GM23338 (cell line): ENCODE measurements around the gene PUM1. TPM values are rescaled to one million over a fixed set of nuclear protein-coding genes. Genes with fewer than 3 reads are reported as not detected.

Experiments used
- ATAC-seq: fragments of 200-7000 bp; cut with Tn5 transposase; 3 replicates; pipeline ENCODE4 v1.9.1; 2020
- DNase-seq: peaks from one replicate; pipeline ENCODE4 v3.0.0-alpha.2; 2015; ENCODE audit warnings: low spot score
- H2AFZ ChIP-seq: fragments of 200-600 bp; sonication (generic); 2 replicates; pipeline ENCODE4 v1.8.0; 2016; ENCODE audit warnings: antibody characterized with exemption, mild to moderate bottlenecking, moderate library complexity
- H3F3A ChIP-seq: fragments of 200-600 bp; sonication (generic); replicated peaks from 2 replicates; pipeline ENCODE4 v1.8.0; 2017; ENCODE audit warnings: antibody characterized with exemption, mixed run types, low read depth
- H3K27ac ChIP-seq: fragments of 200-600 bp; sonication (generic); 2 replicates; pipeline ENCODE4 v1.6.1; 2016; ENCODE audit warnings: low read depth
- H3K27me3 ChIP-seq: fragments of 200-600 bp; sonication (generic); 2 replicates; pipeline ENCODE4 v1.8.0; 2016; ENCODE audit warnings: mild to moderate bottlenecking, mixed run types, moderate library complexity; ENCODE audit not compliant: insufficient read depth
- H3K36me3 ChIP-seq: fragments of 200-600 bp; sonication (generic); 2 replicates; pipeline ENCODE4 v1.8.0; 2016; ENCODE audit warnings: mild to moderate bottlenecking; ENCODE audit not compliant: insufficient read depth
- H3K4me1 ChIP-seq: fragments of 200-600 bp; sonication (generic); 2 replicates; pipeline ENCODE4 v1.8.0; 2016; ENCODE audit warnings: mild to moderate bottlenecking, moderate library complexity; ENCODE audit not compliant: insufficient read depth
- H3K4me2 ChIP-seq: fragments of 200-600 bp; sonication (generic); 2 replicates; pipeline ENCODE4 v1.7.1; 2017; ENCODE audit warnings: mixed run types
- H3K4me3 ChIP-seq: fragments of 200-600 bp; sonication (generic); 2 replicates; pipeline ENCODE4 v1.6.1; 2016; ENCODE audit warnings: mixed run types
- H3K79me2 ChIP-seq: fragments of 200-600 bp; sonication (generic); replicated peaks from 2 replicates; pipeline ENCODE4 v1.8.0; 2017; ENCODE audit warnings: mild to moderate bottlenecking; ENCODE audit not compliant: insufficient read depth
- H3K9me2 ChIP-seq: fragments of 200-600 bp; sonication (generic); 2 replicates; pipeline ENCODE4 v1.8.0; 2017; ENCODE audit not compliant: insufficient read depth
- H4K20me1 ChIP-seq: fragments of 200-600 bp; sonication (generic); replicated peaks from 2 replicates; pipeline ENCODE4 v1.8.0; 2017; ENCODE audit warnings: mild to moderate bottlenecking; ENCODE audit not compliant: insufficient read depth
- H3K27ac Mint-ChIP-seq: 2 replicates; pipeline ENCODE4 v1.8.0; 2020; ENCODE audit warnings: inconsistent platforms, mild to moderate bottlenecking, moderate library complexity, mixed read lengths
- H3K27me3 Mint-ChIP-seq: 3 replicates; pipeline ENCODE4 v1.8.0; 2022; ENCODE audit warnings: low read depth, mild to moderate bottlenecking, moderate library complexity, mixed read lengths, inconsistent platforms; ENCODE audit not compliant: insufficient read depth, poor library complexity
- H3K36me3 Mint-ChIP-seq: 3 replicates; pipeline ENCODE4 v1.8.0; 2021; ENCODE audit warnings: low read depth, mild to moderate bottlenecking, inconsistent platforms, moderate library complexity, mixed read lengths
- H3K4me1 Mint-ChIP-seq: 3 replicates; pipeline ENCODE4 v1.8.0; 2020; ENCODE audit warnings: mild to moderate bottlenecking, inconsistent platforms, mixed read lengths
- H3K4me3 Mint-ChIP-seq: 3 replicates; pipeline ENCODE4 v1.8.0; 2021; ENCODE audit warnings: moderate library complexity, mild to moderate bottlenecking, inconsistent platforms, mixed read lengths
- H3K9me3 Mint-ChIP-seq: 3 replicates; pipeline ENCODE4 v1.8.0; 2020; ENCODE audit warnings: moderate library complexity, mild to moderate bottlenecking, inconsistent platforms, mixed read lengths
- CREB1 ChIP-seq: fragments of 250-450 bp; sonication (Bioruptor Pico); IDR thresholded peaks from 2 replicates; pipeline ENCODE4 v1.5.0; 2020; ENCODE audit warnings: low read depth, mild to moderate bottlenecking, moderate library complexity
- EZH2 ChIP-seq: fragments of 200-600 bp; sonication (generic); IDR thresholded peaks from one replicate; pipeline ENCODE4 v1.8.0; 2017; ENCODE audit warnings: antibody characterized with exemption, mild to moderate bottlenecking, low read depth; ENCODE audit not compliant: unreplicated experiment
- EZH2phosphoT487 ChIP-seq: fragments of 200-600 bp; sonication (generic); IDR thresholded peaks from one replicate; pipeline ENCODE4 v1.8.1; 2018; ENCODE audit warnings: antibody characterized with exemption; ENCODE audit not compliant: unreplicated experiment
- POLR2AphosphoS5 ChIP-seq: IDR thresholded peaks from 2 replicates; pipeline ENCODE4 v1.6.1; 2016; ENCODE audit warnings: antibody characterized with exemption, low read depth
- STAT1 ChIP-seq: IDR thresholded peaks from one replicate; pipeline ENCODE4 v1.6.1; 2016; ENCODE audit warnings: antibody characterized with exemption; ENCODE audit not compliant: unreplicated experiment
- ZNF114 ChIP-seq: fragments of 250-450 bp; sonication (Bioruptor Pico); IDR thresholded peaks from 2 replicates; pipeline ENCODE4 v1.5.0; 2020; ENCODE audit warnings: mild to moderate bottlenecking, moderate library complexity
- polyA plus RNA-seq: library from polyadenylated mRNA; unstranded; fragments of >200 nt; fragmentation: Nextera tagmentation; extraction: Ambion mirVana; gene quantifications from 2 replicates; pipeline ENCODE4 v1.2.1, GENCODE V29; 2016
- total RNA-seq: library from RNA; depleted of rRNA; stranded (reverse); fragments of >200 nt; shearing (Covaris generic); gene quantifications from 2 replicates; pipeline ENCODE4 v1.2.3, GENCODE V29; 2014
- TF ChIP-seq, protein P1 (sequence below): IDR thresholded peaks from 2 replicates; pipeline ENCODE4 v1.6.1; 2016; ENCODE audit warnings: antibody characterized with exemption
- TF ChIP-seq, protein P2 (sequence below), 2 experiments: fragments of 200-600 bp in 1 of 2; sonication (generic) in 1 of 2; conservative IDR thresholded peaks; 2 replicates each; pipeline versions ENCODE4 v1.5.1 to v1.6.1; 2016 to 2017; ENCODE audit warnings: antibody characterized with exemption in 2 of 2, low read depth in 2 of 2, mild to moderate bottlenecking in 2 of 2, moderate library complexity in 1 of 2
- TF ChIP-seq, protein P3 (sequence below): IDR thresholded peaks from one replicate; pipeline ENCODE4 v1.6.1; 2018; ENCODE audit warnings: antibody characterized with exemption; ENCODE audit not compliant: unreplicated experiment
- TF ChIP-seq, protein P4 (sequence below): fragments of 250-450 bp; sonication (Bioruptor Pico); IDR thresholded peaks from 2 replicates; pipeline ENCODE4 v1.5.0; 2020; ENCODE audit warnings: mild to moderate bottlenecking, moderate library complexity

The PUM1 gene
- total and polyA plus RNA-seq, 2 experiments from 2014 or later = 44.4 to 117 TPM

DNA sequence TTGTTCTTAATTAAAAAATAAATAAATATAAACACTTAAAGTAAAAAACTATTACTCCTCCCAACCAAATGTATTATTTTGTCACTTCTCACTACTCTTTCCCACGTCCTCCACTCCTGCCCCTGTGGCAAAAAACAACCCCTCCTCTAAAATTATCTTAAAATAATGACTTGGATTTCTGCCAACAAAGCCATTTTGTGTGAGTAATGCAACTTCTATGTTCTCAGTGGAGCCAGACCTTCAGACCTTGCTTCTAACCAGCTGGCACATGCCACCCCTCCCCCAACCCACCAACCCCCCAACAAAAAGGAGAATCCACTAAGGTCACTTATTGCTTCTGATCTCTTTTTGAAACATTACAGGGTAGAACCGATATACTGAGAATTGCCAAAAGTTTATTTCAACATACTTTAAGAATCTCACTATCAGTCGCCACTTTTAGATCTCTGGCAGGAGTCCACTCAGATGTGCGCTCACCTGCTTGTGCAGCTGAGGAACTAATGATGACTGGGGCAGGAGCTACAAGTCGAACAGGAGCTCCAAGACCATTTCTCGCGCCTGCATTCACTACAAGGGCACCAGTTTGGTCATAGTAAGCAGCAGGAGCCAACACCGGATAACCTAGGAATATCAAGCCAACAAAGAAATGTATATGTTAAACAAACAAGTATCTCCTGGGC lies 98.7 kb downstream of the PUM1 start (continued):
- TF ChIP-seq, protein P1, sequence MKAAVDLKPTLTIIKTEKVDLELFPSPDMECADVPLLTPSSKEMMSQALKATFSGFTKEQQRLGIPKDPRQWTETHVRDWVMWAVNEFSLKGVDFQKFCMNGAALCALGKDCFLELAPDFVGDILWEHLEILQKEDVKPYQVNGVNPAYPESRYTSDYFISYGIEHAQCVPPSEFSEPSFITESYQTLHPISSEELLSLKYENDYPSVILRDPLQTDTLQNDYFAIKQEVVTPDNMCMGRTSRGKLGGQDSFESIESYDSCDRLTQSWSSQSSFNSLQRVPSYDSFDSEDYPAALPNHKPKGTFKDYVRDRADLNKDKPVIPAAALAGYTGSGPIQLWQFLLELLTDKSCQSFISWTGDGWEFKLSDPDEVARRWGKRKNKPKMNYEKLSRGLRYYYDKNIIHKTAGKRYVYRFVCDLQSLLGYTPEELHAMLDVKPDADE = no peak
- TF ChIP-seq, protein P2, sequence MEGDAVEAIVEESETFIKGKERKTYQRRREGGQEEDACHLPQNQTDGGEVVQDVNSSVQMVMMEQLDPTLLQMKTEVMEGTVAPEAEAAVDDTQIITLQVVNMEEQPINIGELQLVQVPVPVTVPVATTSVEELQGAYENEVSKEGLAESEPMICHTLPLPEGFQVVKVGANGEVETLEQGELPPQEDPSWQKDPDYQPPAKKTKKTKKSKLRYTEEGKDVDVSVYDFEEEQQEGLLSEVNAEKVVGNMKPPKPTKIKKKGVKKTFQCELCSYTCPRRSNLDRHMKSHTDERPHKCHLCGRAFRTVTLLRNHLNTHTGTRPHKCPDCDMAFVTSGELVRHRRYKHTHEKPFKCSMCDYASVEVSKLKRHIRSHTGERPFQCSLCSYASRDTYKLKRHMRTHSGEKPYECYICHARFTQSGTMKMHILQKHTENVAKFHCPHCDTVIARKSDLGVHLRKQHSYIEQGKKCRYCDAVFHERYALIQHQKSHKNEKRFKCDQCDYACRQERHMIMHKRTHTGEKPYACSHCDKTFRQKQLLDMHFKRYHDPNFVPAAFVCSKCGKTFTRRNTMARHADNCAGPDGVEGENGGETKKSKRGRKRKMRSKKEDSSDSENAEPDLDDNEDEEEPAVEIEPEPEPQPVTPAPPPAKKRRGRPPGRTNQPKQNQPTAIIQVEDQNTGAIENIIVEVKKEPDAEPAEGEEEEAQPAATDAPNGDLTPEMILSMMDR (conservative IDR thresholded peaks at IDR 0.05; ENCODE audit: low read depth in 2 of 2) = no peak
- TF ChIP-seq, protein P3, sequence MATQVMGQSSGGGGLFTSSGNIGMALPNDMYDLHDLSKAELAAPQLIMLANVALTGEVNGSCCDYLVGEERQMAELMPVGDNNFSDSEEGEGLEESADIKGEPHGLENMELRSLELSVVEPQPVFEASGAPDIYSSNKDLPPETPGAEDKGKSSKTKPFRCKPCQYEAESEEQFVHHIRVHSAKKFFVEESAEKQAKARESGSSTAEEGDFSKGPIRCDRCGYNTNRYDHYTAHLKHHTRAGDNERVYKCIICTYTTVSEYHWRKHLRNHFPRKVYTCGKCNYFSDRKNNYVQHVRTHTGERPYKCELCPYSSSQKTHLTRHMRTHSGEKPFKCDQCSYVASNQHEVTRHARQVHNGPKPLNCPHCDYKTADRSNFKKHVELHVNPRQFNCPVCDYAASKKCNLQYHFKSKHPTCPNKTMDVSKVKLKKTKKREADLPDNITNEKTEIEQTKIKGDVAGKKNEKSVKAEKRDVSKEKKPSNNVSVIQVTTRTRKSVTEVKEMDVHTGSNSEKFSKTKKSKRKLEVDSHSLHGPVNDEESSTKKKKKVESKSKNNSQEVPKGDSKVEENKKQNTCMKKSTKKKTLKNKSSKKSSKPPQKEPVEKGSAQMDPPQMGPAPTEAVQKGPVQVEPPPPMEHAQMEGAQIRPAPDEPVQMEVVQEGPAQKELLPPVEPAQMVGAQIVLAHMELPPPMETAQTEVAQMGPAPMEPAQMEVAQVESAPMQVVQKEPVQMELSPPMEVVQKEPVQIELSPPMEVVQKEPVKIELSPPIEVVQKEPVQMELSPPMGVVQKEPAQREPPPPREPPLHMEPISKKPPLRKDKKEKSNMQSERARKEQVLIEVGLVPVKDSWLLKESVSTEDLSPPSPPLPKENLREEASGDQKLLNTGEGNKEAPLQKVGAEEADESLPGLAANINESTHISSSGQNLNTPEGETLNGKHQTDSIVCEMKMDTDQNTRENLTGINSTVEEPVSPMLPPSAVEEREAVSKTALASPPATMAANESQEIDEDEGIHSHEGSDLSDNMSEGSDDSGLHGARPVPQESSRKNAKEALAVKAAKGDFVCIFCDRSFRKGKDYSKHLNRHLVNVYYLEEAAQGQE = no peak
- TF ChIP-seq EZH2 (no peak), STAT1 (no peak), CREB1 (CRISPR knock-in tag) (no peak), ZNF114 (CRISPR knock-in tag) (no peak), POLR2AphosphoS5 (no peak)

DNA sequence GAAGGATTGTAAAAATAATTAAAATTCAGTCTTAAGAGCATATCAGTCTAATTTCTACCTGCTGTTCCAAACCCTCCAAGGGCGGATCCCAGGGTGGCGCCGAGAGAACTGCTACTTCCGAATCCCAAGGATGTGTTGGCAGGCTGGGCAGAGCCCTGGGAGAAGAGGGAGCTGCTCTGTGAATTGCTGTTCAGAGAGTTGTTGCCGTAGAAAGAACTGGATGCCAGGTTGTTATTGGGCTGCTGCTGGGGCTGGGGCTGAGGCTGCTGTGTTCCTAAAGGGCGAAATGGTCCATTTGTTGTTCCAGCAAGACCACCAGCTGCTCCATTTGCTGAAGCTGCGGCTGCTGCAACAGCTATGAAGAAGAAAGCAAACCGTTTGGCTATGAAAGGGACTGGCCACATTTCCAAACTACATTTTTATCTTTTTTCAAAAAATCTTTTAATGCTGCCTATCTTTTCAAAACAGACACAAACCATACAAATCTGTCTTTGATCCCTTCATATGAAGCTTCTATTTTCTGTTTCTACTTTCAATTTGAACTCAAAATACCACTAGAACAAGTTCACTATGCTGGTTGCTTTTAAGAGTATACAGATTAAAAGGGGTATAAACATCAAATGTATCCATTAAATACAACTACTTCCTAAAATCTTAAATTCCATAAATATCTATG lies 99.5 kb downstream of the PUM1 start:
- 0 out of 2 replicates have a peak overlapping the region, but pooled peaks have one; percentile 7 for H3K27ac ChIP-seq
- H3K4me1 Mint-ChIP-seq = peaks cover 13% of the 10 kb centered on the region; the same call in 2 of the 3 replicates
- no peak overlapping the region for H3K4me2 ChIP-seq
- TF ChIP-seq, protein P4, sequence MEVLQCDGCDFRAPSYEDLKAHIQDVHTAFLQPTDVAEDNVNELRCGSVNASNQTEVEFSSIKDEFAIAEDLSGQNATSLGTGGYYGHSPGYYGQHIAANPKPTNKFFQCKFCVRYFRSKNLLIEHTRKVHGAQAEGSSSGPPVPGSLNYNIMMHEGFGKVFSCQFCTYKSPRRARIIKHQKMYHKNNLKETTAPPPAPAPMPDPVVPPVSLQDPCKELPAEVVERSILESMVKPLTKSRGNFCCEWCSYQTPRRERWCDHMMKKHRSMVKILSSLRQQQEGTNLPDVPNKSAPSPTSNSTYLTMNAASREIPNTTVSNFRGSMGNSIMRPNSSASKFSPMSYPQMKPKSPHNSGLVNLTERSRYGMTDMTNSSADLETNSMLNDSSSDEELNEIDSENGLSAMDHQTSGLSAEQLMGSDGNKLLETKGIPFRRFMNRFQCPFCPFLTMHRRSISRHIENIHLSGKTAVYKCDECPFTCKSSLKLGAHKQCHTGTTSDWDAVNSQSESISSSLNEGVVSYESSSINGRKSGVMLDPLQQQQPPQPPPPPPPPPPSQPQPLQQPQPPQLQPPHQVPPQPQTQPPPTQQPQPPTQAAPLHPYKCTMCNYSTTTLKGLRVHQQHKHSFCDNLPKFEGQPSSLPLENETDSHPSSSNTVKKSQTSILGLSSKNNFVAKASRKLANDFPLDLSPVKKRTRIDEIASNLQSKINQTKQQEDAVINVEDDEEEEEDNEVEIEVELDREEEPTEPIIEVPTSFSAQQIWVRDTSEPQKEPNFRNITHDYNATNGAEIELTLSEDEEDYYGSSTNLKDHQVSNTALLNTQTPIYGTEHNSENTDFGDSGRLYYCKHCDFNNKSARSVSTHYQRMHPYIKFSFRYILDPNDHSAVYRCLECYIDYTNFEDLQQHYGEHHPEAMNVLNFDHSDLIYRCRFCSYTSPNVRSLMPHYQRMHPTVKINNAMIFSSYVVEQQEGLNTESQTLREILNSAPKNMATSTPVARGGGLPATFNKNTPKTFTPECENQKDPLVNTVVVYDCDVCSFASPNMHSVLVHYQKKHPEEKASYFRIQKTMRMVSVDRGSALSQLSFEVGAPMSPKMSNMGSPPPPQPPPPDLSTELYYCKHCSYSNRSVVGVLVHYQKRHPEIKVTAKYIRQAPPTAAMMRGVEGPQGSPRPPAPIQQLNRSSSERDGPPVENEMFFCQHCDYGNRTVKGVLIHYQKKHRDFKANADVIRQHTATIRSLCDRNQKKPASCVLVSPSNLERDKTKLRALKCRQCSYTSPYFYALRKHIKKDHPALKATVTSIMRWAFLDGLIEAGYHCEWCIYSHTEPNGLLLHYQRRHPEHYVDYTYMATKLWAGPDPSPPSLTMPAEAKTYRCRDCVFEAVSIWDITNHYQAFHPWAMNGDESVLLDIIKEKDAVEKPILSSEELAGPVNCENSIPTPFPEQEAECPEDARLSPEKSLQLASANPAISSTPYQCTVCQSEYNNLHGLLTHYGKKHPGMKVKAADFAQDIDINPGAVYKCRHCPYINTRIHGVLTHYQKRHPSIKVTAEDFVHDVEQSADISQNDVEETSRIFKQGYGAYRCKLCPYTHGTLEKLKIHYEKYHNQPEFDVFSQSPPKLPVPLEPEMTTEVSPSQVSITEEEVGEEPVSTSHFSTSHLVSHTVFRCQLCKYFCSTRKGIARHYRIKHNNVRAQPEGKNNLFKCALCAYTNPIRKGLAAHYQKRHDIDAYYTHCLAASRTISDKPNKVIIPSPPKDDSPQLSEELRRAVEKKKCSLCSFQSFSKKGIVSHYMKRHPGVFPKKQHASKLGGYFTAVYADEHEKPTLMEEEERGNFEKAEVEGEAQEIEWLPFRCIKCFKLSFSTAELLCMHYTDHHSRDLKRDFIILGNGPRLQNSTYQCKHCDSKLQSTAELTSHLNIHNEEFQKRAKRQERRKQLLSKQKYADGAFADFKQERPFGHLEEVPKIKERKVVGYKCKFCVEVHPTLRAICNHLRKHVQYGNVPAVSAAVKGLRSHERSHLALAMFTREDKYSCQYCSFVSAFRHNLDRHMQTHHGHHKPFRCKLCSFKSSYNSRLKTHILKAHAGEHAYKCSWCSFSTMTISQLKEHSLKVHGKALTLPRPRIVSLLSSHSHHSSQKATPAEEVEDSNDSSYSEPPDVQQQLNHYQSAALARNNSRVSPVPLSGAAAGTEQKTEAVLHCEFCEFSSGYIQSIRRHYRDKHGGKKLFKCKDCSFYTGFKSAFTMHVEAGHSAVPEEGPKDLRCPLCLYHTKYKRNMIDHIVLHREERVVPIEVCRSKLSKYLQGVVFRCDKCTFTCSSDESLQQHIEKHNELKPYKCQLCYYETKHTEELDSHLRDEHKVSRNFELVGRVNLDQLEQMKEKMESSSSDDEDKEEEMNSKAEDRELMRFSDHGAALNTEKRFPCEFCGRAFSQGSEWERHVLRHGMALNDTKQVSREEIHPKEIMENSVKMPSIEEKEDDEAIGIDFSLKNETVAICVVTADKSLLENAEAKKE = no peak
- TF ChIP-seq EZH2phosphoT487 = peak; percentile 12

More for the DNA sequence above, 99.5 kb downstream of the PUM1 start:
- no peak for ATAC-seq
- peaks cover 37% of the 10 kb centered on the region for H4K20me1 ChIP-seq
- peaks cover 62% of the 10 kb centered on the region for H3K36me3 ChIP-seq
- no peak overlapping the region for H2AFZ ChIP-seq
- H3K4me1 ChIP-seq = no peaks in the 10 kb centered on the region
- peaks cover 90% of the 10 kb centered on the region for H3K79me2 ChIP-seq
- DNase-seq = no peak
- H3F3A ChIP-seq = no peaks in the 10 kb centered on the region
- no peak overlapping the region for H3K4me3 ChIP-seq
- no peak overlapping the region for H3K27ac Mint-ChIP-seq
- no peak overlapping the region for H3K4me3 Mint-ChIP-seq
- H3K27me3 Mint-ChIP-seq = peaks cover 11% of the 10 kb centered on the region
- no peaks in the 10 kb centered on the region for H3K9me2 ChIP-seq
- H3K36me3 Mint-ChIP-seq = peaks cover 94% of the 10 kb centered on the region
- H3K27me3 ChIP-seq = no peaks in the 10 kb centered on the region
- H3K9me3 Mint-ChIP-seq = no peaks in the 10 kb centered on the region; the same call in 2 of the 3 replicates
